ENCODE data around the gene PASK.

DNA sequence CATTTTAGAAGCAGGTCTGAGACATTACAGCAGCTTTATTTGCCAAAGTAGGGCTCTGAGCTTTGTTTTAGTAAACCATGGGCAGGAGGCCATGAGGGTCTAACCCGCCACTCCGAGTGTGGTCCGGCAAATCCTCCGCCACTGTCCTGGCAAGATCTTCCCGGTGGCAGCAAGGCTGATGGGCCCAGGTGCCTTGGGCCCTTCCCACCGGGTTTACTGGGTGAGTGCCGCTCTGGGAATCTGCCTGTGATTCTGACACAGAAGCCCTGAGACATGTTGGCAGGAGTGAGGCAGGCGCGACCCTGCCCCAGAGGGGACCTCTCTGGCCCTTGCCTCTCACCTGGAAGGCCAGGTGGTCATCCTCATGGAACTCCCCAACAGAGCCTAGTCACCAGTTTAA is 77.1 kb downstream of the PASK start:
- no peak for TF ChIP-seq POLR2AphosphoS5 (IDR thresholded peaks at IDR 0.05)
- no peak for TF ChIP-seq POLR2A (IDR thresholded peaks at IDR 0.05)
- TF ChIP-seq, protein P1, sequence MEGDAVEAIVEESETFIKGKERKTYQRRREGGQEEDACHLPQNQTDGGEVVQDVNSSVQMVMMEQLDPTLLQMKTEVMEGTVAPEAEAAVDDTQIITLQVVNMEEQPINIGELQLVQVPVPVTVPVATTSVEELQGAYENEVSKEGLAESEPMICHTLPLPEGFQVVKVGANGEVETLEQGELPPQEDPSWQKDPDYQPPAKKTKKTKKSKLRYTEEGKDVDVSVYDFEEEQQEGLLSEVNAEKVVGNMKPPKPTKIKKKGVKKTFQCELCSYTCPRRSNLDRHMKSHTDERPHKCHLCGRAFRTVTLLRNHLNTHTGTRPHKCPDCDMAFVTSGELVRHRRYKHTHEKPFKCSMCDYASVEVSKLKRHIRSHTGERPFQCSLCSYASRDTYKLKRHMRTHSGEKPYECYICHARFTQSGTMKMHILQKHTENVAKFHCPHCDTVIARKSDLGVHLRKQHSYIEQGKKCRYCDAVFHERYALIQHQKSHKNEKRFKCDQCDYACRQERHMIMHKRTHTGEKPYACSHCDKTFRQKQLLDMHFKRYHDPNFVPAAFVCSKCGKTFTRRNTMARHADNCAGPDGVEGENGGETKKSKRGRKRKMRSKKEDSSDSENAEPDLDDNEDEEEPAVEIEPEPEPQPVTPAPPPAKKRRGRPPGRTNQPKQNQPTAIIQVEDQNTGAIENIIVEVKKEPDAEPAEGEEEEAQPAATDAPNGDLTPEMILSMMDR (IDR thresholded peaks at IDR 0.05), result no peak
- TF ChIP-seq EP300 (IDR thresholded peaks at IDR 0.05), result no peak

Data from sigmoid colon (tissue), 4 donors.